Measurements from ENCODE around the gene MAPK11.

GRCh38 chr22:50253046-50253915 is 16.9 kb downstream of the MAPK11 start:
- TF ChIP-seq SMARCE1 (IDR thresholded peaks at IDR 0.05) (no peak), TCF15 (CRISPR knock-in tag; IDR thresholded peaks at IDR 0.05) (no peak), CTCF (IDR thresholded peaks at IDR 0.05 in 2 of 3, conservative IDR thresholded peaks at IDR 0.05 in 1 of 3; ENCODE audit: insufficient read depth in 2 of 3, low read depth in 1 of 3, low read length in 3 of 3) (no peak), SP1 (CRISPR knock-in tag; IDR thresholded peaks at IDR 0.05) (no peak), MYC (IDR thresholded peaks at IDR 0.05; ENCODE audit: low read depth, low read length) (no peak), MYC (CRISPR knock-in tag; IDR thresholded peaks at IDR 0.05; ENCODE audit: borderline replicate concordance, low read depth) (no peak), ZNF121 (CRISPR knock-in tag; conservative IDR thresholded peaks at IDR 0.05) (no peak), SRSF1 (IDR thresholded peaks at IDR 0.05; ENCODE audit: low read depth, low read length) (no peak), AFF4 (CRISPR knock-in tag; IDR thresholded peaks at IDR 0.05) (no peak)

Data from K562 (cell line).